GM12891 (cell line): ENCODE results near the gene EMILIN2.

Experiments used
- POLR2A ChIP-seq: IDR thresholded peaks from 2 replicates; pipeline ENCODE4 v1.6.1; 2011; ENCODE audit warnings: low read depth, low read length, control low read depth
- POLR2AphosphoS5 ChIP-seq: IDR thresholded peaks from 2 replicates; pipeline ENCODE4 v1.6.1; 2011; ENCODE audit warnings: low read depth, low read length, control low read depth
- TAF1 ChIP-seq: IDR thresholded peaks from 2 replicates; pipeline ENCODE4 v1.6.1; 2011; ENCODE audit warnings: low read depth, low read length, control low read depth

DNA sequence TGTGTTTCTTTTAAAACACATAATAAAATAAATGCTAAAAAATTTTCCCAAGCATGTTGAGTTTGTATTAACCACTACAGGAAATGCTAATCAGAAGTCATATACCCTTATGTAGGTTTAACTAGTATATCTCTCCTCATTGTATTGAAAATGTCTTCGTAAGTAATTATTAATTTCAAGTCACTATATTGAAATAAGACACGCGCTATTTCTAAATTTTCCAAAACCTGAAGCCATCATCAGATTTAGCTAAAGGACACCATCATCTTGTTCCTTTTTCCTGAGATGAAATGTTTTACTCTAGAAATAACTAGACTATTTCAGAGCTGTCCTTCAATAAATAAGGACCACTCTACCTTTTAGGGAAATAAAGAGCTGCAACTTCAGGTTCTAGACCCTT lies 87.2 kb downstream of the EMILIN2 start:
- TF ChIP-seq POLR2AphosphoS5 (no peak), POLR2A (no peak), TAF1 (no peak)
